RPMI7951 (cell line): ENCODE measurements around the gene ARHGAP31. TPM values are rescaled to one million over a fixed set of nuclear protein-coding genes. Genes with fewer than 3 reads are reported as not detected.

Source experiments
- DNase-seq: peaks from one replicate; pipeline ENCODE4 v3.0.0-alpha.2; 2012; ENCODE audit warnings: low read depth
- total RNA-seq: library from RNA; depleted of rRNA; stranded (reverse); fragments of >200 nt; shearing (Covaris generic); gene quantifications from 2 replicates; pipeline ENCODE4 v1.2.3, GENCODE V29; 2014; rRNA removed

Gene ARHGAP31
- total RNA-seq, 1 experiment from 2014 or later, result 4.7 TPM

- no peak for DNase-seq
These were observed 142.8 kb downstream of the ARHGAP31 start for GRCh38 chr3:119436977-119437376.

GRCh38 chr3:119437691-119438258, 143.6 kb downstream of the ARHGAP31 start:
- no peak for DNase-seq

- DNase-seq, result no peak
These were observed 149.0 kb downstream of the ARHGAP31 start for GRCh38 chr3:119443179-119443578.

GRCh38 chr3:119444590-119444989, 150.4 kb downstream of the ARHGAP31 start:
- DNase-seq, result no peak

GRCh38 chr3:119453822-119454221, 159.6 kb downstream of the ARHGAP31 start:
- DNase-seq, result no peak

GRCh38 chr3:119456469-119456868, 162.3 kb downstream of the ARHGAP31 start:
- DNase-seq, result no peak

- DNase-seq, result no peak
These were observed 163.1 kb downstream of the ARHGAP31 start for GRCh38 chr3:119457246-119457645.

- DNase-seq, result peak; percentile 98
These were observed 169.3 kb downstream of the ARHGAP31 start, which contains the start of gene TMEM39A for GRCh38 chr3:119463171-119464169. Gene TMEM39A, minus strand, starts transcription at chr3:119463615. Its CDS starts 1,541 bp downstream, at chr3:119462074.

- DNase-seq, result no peak
These were observed 173.9 kb downstream of the ARHGAP31 start for GRCh38 chr3:119468041-119468440.

- DNase-seq, result peak; percentile 51
These were observed 175.4 kb downstream of the ARHGAP31 start for GRCh38 chr3:119469418-119470189.

Other genes with a start within 250 kb of the ARHGAP31 start
- gene TEX55, start 148.2 kb upstream of the ARHGAP31 start, total RNA-seq, result not detected in 2 replicates
- gene UPK1B, start 120.8 kb upstream of the ARHGAP31 start, total RNA-seq, result not detected in 2 replicates
- gene B4GALT4, start 53.5 kb upstream of the ARHGAP31 start, total RNA-seq, result 19.2 and 20.3 TPM in 2 replicates
- gene TMEM39A, start 169.2 kb downstream of the ARHGAP31 start, total RNA-seq, result 39.4 and 43.5 TPM in 2 replicates
- gene POGLUT1, start 174.6 kb downstream of the ARHGAP31 start, total RNA-seq, result 15.4 and 17.3 TPM in 2 replicates
- 125 and 143 TPM in 2 replicates for gene TIMMDC1, start 204.2 kb downstream of the ARHGAP31 start, total RNA-seq